Loucy (cell line): ENCODE data around the gene UBE3C.

Source experiments
- H2AFZ ChIP-seq: fragments of 200-600 bp; sonication (generic); 2 replicates; pipeline ENCODE4 v1.6.0; 2016; ENCODE audit warnings: antibody characterized with exemption, mild to moderate bottlenecking, low read length, moderate library complexity
- H3F3A ChIP-seq: fragments of 200-600 bp; 2 replicates; pipeline ENCODE4 v1.6.0; 2016; ENCODE audit warnings: antibody characterized with exemption, low read depth, mild to moderate bottlenecking
- H3K27me3 ChIP-seq: fragments of 200-600 bp; sonication (generic); 2 replicates; pipeline ENCODE4 v1.6.1; 2014; ENCODE audit warnings: low read length, mild to moderate bottlenecking; ENCODE audit not compliant: insufficient read depth, poor library complexity, severe bottlenecking
- H3K36me3 ChIP-seq: fragments of 200-600 bp; sonication (generic); 2 replicates; pipeline ENCODE4 v1.6.1; 2016; ENCODE audit warnings: low read length; ENCODE audit not compliant: insufficient read depth
- H3K4me1 ChIP-seq: fragments of 200-600 bp; sonication (generic); 2 replicates; pipeline ENCODE4 v1.5.1; 2014; ENCODE audit warnings: low read length, mild to moderate bottlenecking; ENCODE audit not compliant: insufficient read depth, poor library complexity, severe bottlenecking
- H3K4me2 ChIP-seq: fragments of 200-600 bp; sonication (generic); 2 replicates; pipeline ENCODE4 v1.6.0; 2014; ENCODE audit warnings: antibody characterized with exemption, low read length, low read depth, mild to moderate bottlenecking; ENCODE audit not compliant: poor library complexity, severe bottlenecking
- H3K4me3 ChIP-seq: fragments of 200-600 bp; sonication (generic); 2 replicates; pipeline ENCODE4 v1.5.1; 2014; ENCODE audit warnings: low read length, mild to moderate bottlenecking, mixed read lengths; ENCODE audit not compliant: poor library complexity, severe bottlenecking
- H3K79me2 ChIP-seq: fragments of 200-600 bp; sonication (generic); 2 replicates; pipeline ENCODE4 v1.6.1; 2014; ENCODE audit warnings: low read length; ENCODE audit not compliant: insufficient read depth
- H3K9ac ChIP-seq: fragments of 200-600 bp; sonication (generic); 2 replicates; pipeline ENCODE4 v1.6.0; 2014; ENCODE audit warnings: mild to moderate bottlenecking, low read depth, low read length, moderate library complexity; ENCODE audit not compliant: poor library complexity, severe bottlenecking
- H3K9me2 ChIP-seq: fragments of 200-600 bp; sonication (generic); replicated peaks from 2 replicates; pipeline ENCODE4 v1.6.1; 2016; ENCODE audit warnings: low read depth, low read length, mixed read lengths
- H3K9me3 ChIP-seq: fragments of 200-600 bp; sonication (generic); 2 replicates; pipeline ENCODE4 v1.6.1; 2014; ENCODE audit warnings: mild to moderate bottlenecking, antibody characterized with exemption, low read length, low read depth; ENCODE audit not compliant: insufficient read depth
- H4K20me1 ChIP-seq: fragments of 200-600 bp; sonication (generic); 2 replicates; pipeline ENCODE4 v1.6.0; 2014; ENCODE audit warnings: antibody characterized with exemption, low read length, mild to moderate bottlenecking; ENCODE audit not compliant: insufficient read depth, poor library complexity, severe bottlenecking
- EZH2phosphoT487 ChIP-seq: fragments of 200-600 bp; IDR thresholded peaks from 2 replicates; pipeline ENCODE4 v1.6.1; 2018; ENCODE audit warnings: antibody characterized with exemption, mild to moderate bottlenecking, moderate library complexity, borderline replicate concordance
- TF ChIP-seq, protein P1 (sequence below): fragments of 200-600 bp; sonication (generic); conservative IDR thresholded peaks from 2 replicates; pipeline ENCODE4 v1.5.1; 2014; ENCODE audit warnings: mild to moderate bottlenecking, antibody characterized with exemption, low read length

UBE3C gene

GRCh38 chr7:157138424-157139110 is at the start of gene UBE3C:
Gene UBE3C (plus strand): TSS chr7:157138926. CDS start chr7:157139273, 347 bp downstream.
- H3K36me3 ChIP-seq = no peaks in the 10 kb centered on the region
- H3F3A ChIP-seq = no peaks in the 10 kb centered on the region
- no peaks in the 10 kb centered on the region for H3K27me3 ChIP-seq
- H3K4me1 ChIP-seq = peaks cover 36% of the 10 kb centered on the region
- H2AFZ ChIP-seq = peak within 1 kb of the TSS; percentile 67
- peak within 1 kb of the TSS; percentile 88 for H3K4me2 ChIP-seq
- peaks cover 45% of the 10 kb centered on the region for H4K20me1 ChIP-seq
- H3K9me2 ChIP-seq = no peaks in the 10 kb centered on the region
- peak within 1 kb of the TSS; percentile 92 for H3K9ac ChIP-seq
- no peaks in the 10 kb centered on the region for H3K9me3 ChIP-seq
- H3K79me2 ChIP-seq = peaks cover 51% of the 10 kb centered on the region
- peak within 1 kb of the TSS; percentile 91 for H3K4me3 ChIP-seq
- TF ChIP-seq, protein P1, sequence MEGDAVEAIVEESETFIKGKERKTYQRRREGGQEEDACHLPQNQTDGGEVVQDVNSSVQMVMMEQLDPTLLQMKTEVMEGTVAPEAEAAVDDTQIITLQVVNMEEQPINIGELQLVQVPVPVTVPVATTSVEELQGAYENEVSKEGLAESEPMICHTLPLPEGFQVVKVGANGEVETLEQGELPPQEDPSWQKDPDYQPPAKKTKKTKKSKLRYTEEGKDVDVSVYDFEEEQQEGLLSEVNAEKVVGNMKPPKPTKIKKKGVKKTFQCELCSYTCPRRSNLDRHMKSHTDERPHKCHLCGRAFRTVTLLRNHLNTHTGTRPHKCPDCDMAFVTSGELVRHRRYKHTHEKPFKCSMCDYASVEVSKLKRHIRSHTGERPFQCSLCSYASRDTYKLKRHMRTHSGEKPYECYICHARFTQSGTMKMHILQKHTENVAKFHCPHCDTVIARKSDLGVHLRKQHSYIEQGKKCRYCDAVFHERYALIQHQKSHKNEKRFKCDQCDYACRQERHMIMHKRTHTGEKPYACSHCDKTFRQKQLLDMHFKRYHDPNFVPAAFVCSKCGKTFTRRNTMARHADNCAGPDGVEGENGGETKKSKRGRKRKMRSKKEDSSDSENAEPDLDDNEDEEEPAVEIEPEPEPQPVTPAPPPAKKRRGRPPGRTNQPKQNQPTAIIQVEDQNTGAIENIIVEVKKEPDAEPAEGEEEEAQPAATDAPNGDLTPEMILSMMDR = no peak
- TF ChIP-seq EZH2phosphoT487 = no peak

- Histone ChIP-seq H3K4me2 (no peak overlapping the region), H4K20me1 (no peaks in the 10 kb centered on the region), H3K79me2 (no peaks in the 10 kb centered on the region), H2AFZ (no peak overlapping the region), H3K9me2 (no peaks in the 10 kb centered on the region), H3K4me3 (no peak overlapping the region), H3K27me3 (no peaks in the 10 kb centered on the region), H3K9ac (no peak overlapping the region), H3K9me3 (no peaks in the 10 kb centered on the region; the same call in 1 of the 2 replicates), H3K36me3 (no peaks in the 10 kb centered on the region), H3K4me1 (no peaks in the 10 kb centered on the region), H3F3A (no peaks in the 10 kb centered on the region)
- TF ChIP-seq, protein P1 = no peak
- no peak for TF ChIP-seq EZH2phosphoT487
Measured at GRCh38 chr7:157089100-157089610, 49.6 kb upstream of the UBE3C start.

- H4K20me1 ChIP-seq = no peaks in the 10 kb centered on the region
- H3K9me3 ChIP-seq = no peaks in the 10 kb centered on the region; the same call in 1 of the 2 replicates
- no peak for TF ChIP-seq EZH2phosphoT487
- TF ChIP-seq, protein P1 = no peak
- H3K4me1 ChIP-seq = no peaks in the 10 kb centered on the region
- H3K9me2 ChIP-seq = no peaks in the 10 kb centered on the region
- no peak overlapping the region for H3K4me3 ChIP-seq
- no peaks in the 10 kb centered on the region for H3F3A ChIP-seq
- H2AFZ ChIP-seq = no peak overlapping the region
- no peaks in the 10 kb centered on the region for H3K27me3 ChIP-seq
- no peaks in the 10 kb centered on the region for H3K36me3 ChIP-seq
- no peaks in the 10 kb centered on the region for H3K79me2 ChIP-seq
- H3K9ac ChIP-seq = no peak overlapping the region
- no peak overlapping the region for H3K4me2 ChIP-seq
Measured at GRCh38 chr7:157090485-157091165, 48.1 kb upstream of the UBE3C start.
